PFSK-1 (cell line): ENCODE data around the gene ABTB1.

Experiments
- POLR2AphosphoS5 ChIP-seq: IDR thresholded peaks from 2 replicates; pipeline ENCODE4 v1.6.1; 2012; ENCODE audit warnings: low read depth, mild to moderate bottlenecking, control low read depth, low read length, moderate library complexity
- TAF1 ChIP-seq: IDR thresholded peaks from 2 replicates; pipeline ENCODE4 v1.6.1; 2012; ENCODE audit warnings: low read length, control low read depth, borderline replicate concordance; ENCODE audit not compliant: insufficient read depth
- TF ChIP-seq, protein P1 (sequence below), 2 experiments: IDR thresholded peaks; 2 replicates each; pipeline versions ENCODE4 v1.6.1 to v1.8.0; 2011 to 2012; ENCODE audit warnings: low read depth in 2 of 2, low read length in 2 of 2, control low read depth in 1 of 2, inconsistent platforms in 1 of 2, mild to moderate bottlenecking in 1 of 2, moderate library complexity in 1 of 2; ENCODE audit not compliant: insufficient read depth in 1 of 2

- TF ChIP-seq TAF1 (no peak), POLR2AphosphoS5 (no peak)
- TF ChIP-seq, protein P1, sequence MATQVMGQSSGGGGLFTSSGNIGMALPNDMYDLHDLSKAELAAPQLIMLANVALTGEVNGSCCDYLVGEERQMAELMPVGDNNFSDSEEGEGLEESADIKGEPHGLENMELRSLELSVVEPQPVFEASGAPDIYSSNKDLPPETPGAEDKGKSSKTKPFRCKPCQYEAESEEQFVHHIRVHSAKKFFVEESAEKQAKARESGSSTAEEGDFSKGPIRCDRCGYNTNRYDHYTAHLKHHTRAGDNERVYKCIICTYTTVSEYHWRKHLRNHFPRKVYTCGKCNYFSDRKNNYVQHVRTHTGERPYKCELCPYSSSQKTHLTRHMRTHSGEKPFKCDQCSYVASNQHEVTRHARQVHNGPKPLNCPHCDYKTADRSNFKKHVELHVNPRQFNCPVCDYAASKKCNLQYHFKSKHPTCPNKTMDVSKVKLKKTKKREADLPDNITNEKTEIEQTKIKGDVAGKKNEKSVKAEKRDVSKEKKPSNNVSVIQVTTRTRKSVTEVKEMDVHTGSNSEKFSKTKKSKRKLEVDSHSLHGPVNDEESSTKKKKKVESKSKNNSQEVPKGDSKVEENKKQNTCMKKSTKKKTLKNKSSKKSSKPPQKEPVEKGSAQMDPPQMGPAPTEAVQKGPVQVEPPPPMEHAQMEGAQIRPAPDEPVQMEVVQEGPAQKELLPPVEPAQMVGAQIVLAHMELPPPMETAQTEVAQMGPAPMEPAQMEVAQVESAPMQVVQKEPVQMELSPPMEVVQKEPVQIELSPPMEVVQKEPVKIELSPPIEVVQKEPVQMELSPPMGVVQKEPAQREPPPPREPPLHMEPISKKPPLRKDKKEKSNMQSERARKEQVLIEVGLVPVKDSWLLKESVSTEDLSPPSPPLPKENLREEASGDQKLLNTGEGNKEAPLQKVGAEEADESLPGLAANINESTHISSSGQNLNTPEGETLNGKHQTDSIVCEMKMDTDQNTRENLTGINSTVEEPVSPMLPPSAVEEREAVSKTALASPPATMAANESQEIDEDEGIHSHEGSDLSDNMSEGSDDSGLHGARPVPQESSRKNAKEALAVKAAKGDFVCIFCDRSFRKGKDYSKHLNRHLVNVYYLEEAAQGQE (IDR thresholded peaks at IDR 0.05; ENCODE audit: insufficient read depth in 1 of 2, low read depth in 2 of 2, low read length in 2 of 2), result no peak
These were observed 26.2 kb upstream of the ABTB1 start for GRCh38 chr3:127646501-127647046.
